ENCODE measurements around the gene GLYATL1B. TPM values are rescaled to one million over a fixed set of nuclear protein-coding genes. Genes with fewer than 3 reads are reported as not detected.
"Not testable (repeated sequence)": the region's sequence is repeated elsewhere in the genome, so short reads cannot be mapped to it uniquely, and the experiment has no call there.

GLYATL1B gene
- total and polyA plus RNA-seq, 7 donors: not detected

DNA sequence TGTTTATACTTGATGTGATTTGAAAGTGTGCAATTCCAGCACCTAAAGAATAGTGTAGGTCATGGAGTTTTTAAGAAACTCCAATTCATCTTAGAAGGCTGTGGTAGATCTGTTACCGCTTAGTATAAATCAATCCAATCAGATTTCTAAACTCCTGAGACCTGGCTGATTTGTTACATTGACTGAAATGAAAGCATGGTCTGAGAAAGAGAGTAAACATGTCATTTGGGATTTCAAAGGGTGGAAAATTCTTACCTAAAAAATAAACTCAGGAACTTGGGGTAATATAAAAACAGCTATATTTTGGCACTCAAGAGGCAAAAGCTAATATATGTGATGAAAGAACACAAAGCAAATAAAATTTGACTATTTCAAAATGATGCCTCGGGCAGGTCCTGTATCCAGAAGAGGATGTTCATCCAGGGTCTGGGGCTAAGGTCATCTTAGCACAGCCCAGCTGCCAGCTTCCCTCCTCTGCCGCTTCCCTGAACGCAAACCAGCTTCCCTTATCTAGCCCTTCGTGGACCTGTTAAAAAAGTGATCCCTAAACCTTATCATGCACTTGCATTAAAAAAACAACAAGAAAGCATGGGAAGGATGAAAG, 10.0 kb downstream of the GLYATL1B start:
- DNase-seq, H3K4me1 ChIP-seq, H3K9me3 ChIP-seq, H3K4me3 ChIP-seq, H3K27ac ChIP-seq, H3K36me3 ChIP-seq: not testable (repeated sequence)
- H3K27me3 ChIP-seq: peaks cover 0 to 26% (median 0%) of the 10 kb centered on the region in 3 donors
- WGBS, 2 donors: 75 to 85% methylated on average over 5 of the region's 5 CpGs
- intact Hi-C loops (cut with DNase I): loop anchor here (2.0 kb wide), 1 partner anchor 41 kb away; no protein-coding TSS in a partner anchor

DNA sequence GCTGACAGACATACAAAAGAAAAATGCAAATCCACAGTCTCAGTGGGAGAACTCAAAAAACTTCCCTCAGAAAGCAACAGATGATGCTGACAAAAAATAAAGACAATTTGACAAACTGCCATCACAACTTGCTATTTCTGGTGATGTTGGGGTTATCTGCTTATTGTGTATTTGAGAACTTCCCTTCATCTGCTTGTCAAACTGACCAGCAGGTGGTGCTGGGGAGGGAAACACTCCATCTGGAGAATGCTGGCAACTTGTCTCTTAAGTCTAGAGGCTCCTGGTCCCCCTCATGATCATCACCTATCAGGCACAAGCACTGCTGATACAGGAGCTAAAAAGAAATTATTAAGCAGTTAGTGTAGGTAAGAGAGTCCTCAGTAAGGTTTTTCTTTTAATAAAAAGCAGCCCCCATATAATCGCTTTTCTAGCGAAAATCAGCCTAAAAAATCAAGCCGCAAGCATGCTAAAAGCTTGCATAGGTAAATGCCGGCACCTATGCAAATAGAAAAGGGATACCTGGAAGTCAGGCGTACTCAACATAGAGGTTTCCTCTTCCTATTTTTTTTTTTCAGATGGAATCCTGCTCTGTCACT, 11.1 kb downstream of the GLYATL1B start:
- H3K27me3 ChIP-seq: peaks cover 0 to 37% (median 8%) of the 10 kb centered on the region in 3 donors
- peak; percentile 72 for DNase-seq
- 92 to 94% methylated on average over 5 of the region's 5 CpGs for WGBS, 2 donors
- intact Hi-C loops (cut with DNase I): loop anchor here (2.0 kb wide), 1 partner anchor 40 kb away; no protein-coding TSS in a partner anchor
- no peak overlapping the region for H3K27ac ChIP-seq
- H3K4me3 ChIP-seq: no peak overlapping the region
- H3K4me1 ChIP-seq: peaks cover 0 to 8% (median 3%) of the 10 kb centered on the region in 4 donors
- H3K9me3 ChIP-seq: no peaks in the 10 kb centered on the region
- H3K36me3 ChIP-seq: no peaks in the 10 kb centered on the region
- TF ChIP-seq EP300 (IDR thresholded peaks at IDR 0.05) (no peak), POLR2AphosphoS5 (IDR thresholded peaks at IDR 0.05) (no peak), POLR2A (IDR thresholded peaks at IDR 0.05) (no peak)
- TF ChIP-seq, protein P1, sequence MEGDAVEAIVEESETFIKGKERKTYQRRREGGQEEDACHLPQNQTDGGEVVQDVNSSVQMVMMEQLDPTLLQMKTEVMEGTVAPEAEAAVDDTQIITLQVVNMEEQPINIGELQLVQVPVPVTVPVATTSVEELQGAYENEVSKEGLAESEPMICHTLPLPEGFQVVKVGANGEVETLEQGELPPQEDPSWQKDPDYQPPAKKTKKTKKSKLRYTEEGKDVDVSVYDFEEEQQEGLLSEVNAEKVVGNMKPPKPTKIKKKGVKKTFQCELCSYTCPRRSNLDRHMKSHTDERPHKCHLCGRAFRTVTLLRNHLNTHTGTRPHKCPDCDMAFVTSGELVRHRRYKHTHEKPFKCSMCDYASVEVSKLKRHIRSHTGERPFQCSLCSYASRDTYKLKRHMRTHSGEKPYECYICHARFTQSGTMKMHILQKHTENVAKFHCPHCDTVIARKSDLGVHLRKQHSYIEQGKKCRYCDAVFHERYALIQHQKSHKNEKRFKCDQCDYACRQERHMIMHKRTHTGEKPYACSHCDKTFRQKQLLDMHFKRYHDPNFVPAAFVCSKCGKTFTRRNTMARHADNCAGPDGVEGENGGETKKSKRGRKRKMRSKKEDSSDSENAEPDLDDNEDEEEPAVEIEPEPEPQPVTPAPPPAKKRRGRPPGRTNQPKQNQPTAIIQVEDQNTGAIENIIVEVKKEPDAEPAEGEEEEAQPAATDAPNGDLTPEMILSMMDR (IDR thresholded peaks at IDR 0.05): peak in 3 of 4 experiments; percentile 38 to 51 (median 45)

DNA sequence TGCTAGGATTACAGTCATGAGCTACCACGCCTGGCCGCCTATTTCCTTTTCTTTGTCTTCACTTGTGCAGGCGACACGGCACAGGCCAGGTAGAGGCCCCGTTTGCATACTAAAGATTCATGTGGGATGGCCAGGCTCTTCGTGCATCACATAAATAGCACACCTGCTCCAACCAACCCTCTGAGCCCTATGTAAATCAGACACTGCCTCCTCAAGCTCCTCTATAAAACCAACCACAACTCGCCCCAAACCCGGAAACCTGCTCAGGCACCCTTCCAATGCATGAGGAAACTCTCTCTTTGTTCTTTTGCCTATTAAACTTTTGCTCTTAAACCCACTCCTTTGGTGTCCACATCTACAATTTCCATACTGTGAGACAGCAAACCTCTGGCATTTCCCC, 11.8 kb downstream of the GLYATL1B start:
- WGBS, 2 donors: 62 to 75% methylated on average over 8 of the region's 8 CpGs
- peaks cover 0 to 42% (median 12%) of the 10 kb centered on the region in 3 donors for H3K27me3 ChIP-seq
- H3K4me3 ChIP-seq, DNase-seq, H3K9me3 ChIP-seq, H3K36me3 ChIP-seq, H3K27ac ChIP-seq, H3K4me1 ChIP-seq: not testable (repeated sequence)
- intact Hi-C loops (cut with DNase I): loop anchor here (2.0 kb wide), 1 partner anchor 39 kb away; no protein-coding TSS in a partner anchor

DNA sequence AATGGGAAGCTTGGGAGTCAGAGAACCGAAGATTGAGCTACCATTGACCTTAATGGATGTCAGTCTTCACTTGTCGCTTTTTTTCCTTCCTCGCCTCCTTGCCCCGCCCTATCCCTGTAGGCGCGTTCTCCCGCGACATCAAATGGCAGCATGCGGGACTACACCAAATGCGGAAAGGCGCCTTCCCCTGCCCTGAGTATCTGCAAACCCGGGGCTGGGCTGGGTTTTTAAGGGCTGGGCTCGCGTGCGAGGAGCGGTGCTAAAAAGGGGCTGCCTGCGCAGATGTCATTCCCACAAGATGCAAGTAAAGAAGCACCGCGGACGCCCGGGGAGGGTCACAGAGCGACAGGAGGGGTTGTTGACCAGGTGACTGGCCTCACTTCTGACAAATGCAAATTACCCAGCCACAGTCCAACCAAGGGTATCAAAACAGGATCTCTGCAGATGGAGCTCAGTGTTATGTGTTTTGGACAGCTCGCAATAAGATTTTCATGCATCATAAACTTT, 16.2 kb downstream of the GLYATL1B start:
- Histone ChIP-seq H3K27me3 (peaks cover 0 to 41% (median 12%) of the 10 kb centered on the region in 3 donors), H3K9me3 (no peaks in the 10 kb centered on the region), H3K4me3 (peak overlapping the region in 3 of 4 donors; percentile 18 to 28 (median 19)), H3K27ac (no peak overlapping the region), H3K4me1 (peaks cover 0 to 22% (median 17%) of the 10 kb centered on the region in 4 donors), H3K36me3 (no peaks in the 10 kb centered on the region)
- DNase-seq: peak; percentile 69
- intact Hi-C loops (cut with DNase I): no loop called here
- 6 to 10% methylated on average over 23 of the region's 23 CpGs for WGBS, 2 donors
- TF ChIP-seq, protein P1 (IDR thresholded peaks at IDR 0.05): peak in 1 of 4 experiments; percentile 12
- no peak for TF ChIP-seq POLR2A (IDR thresholded peaks at IDR 0.05)

DNA sequence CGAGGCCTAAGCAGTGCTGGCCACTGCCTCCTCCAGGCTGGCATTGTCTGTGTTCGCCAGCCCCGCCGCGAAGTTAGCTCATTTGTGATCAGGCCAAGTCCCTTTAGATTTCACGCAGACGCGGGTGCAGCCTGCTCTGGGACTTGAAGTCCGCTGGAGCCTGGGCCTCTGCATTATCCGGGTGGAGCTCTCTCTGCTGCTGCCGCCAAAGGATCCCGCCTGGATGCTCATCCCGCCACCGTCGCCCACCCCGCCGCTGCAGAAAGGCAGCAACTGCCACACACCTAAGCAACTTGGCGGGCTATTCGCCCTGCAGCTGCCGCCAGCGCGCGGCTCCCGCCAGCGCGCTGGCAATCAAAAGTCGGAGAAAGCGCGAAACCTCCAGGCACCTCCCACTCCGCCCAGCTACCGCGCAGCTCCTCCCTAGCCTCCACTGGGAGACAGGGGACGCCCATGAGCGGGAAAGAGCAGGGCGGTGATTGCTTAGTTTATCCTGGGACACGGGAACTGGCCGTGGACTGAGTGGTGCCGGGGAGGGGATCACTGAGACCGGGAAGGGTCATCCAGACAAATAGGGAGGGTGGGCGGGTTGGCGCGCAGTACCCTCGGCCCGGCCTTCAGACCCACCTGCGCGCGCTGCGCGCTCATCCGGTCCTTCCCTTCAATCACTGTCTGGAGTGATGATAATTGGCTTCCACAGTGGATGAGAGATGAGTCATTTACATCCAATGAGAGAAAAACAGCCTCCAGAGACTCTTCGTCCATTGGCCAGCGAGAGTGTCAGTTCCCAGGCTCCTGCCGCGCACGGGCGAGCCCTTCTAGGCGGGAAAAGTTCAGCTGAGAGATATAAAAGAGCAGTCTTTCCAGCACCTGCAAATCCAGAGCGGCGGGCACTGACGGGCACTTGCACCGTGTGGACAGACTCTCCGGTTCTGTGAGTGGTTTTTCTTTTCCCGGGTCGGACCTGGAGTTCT, 20.5 kb downstream of the GLYATL1B start, which contains the start of gene FAM111B:
Gene FAM111B (plus strand): TSS at position 875 of the 974 bp plus-strand sequence. CDS start 2,389 bp downstream, outside the sequence.
- H3K27ac ChIP-seq: peak within 1 kb of the TSS in 3 of 4 donors; percentile 41 to 50 (median 46)
- peaks cover 0 to 10% (median 9%) of the 10 kb centered on the region in 3 donors for H3K27me3 ChIP-seq
- WGBS, 2 donors: 1% methylated on average over 64 of the region's 64 CpGs
- H3K4me1 ChIP-seq: peaks cover 0 to 24% (median 21%) of the 10 kb centered on the region in 4 donors
- H3K4me3 ChIP-seq: peak within 1 kb of the TSS; percentile 42 to 54 (median 48)
- peak; percentile 91 for DNase-seq
- H3K36me3 ChIP-seq: no peaks in the 10 kb centered on the region
- H3K9me3 ChIP-seq: no peaks in the 10 kb centered on the region
- TF ChIP-seq POLR2A (IDR thresholded peaks at IDR 0.05): no peak
- TF ChIP-seq POLR2AphosphoS5 (IDR thresholded peaks at IDR 0.05): peak in 1 of 4 donors; percentile 5
- intact Hi-C loops (cut with DNase I): loop anchor here (2.0 kb wide), 1 partner anchor 36 kb away; the partner anchor contains the start of gene FAM111A

DNA sequence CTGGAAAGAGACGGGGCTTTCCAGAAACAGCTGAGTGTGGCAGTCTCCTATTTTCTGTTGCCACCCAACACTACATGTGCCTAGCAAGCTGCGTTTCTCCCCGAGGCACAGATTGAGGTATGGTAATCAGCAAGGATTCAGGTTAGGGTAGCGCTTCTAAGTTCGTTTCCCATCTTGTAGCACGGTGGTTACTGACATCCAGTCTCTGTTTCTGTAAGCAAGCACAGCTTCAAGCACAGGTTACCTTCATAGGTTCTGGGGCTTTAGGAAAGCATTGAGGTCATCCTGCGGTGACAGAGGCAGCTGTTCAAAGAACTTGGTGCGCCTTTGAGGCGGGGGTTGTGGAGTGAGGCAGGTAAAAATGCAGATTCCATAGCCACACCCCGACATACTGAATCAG, 21.6 kb downstream of the GLYATL1B start:
- DNase-seq, H3K27me3 ChIP-seq: not testable (repeated sequence)

More for the DNA sequence above, 21.6 kb downstream of the GLYATL1B start:
- not testable (repeated sequence) for H3K27ac ChIP-seq, H3K36me3 ChIP-seq, H3K4me3 ChIP-seq, H3K9me3 ChIP-seq
- intact Hi-C loops (cut with DNase I): loop anchor here (2.0 kb wide), 1 partner anchor 35 kb away; the partner anchor contains the start of gene FAM111A
- WGBS, 2 donors: 5 to 20% methylated on average over 10 of the region's 10 CpGs
- peaks cover 0 to 18% (median 16%) of the 10 kb centered on the region in 4 donors for H3K4me1 ChIP-seq
